Measurements from ENCODE around the gene CDA. TPM values are rescaled to one million over a fixed set of nuclear protein-coding genes. Genes with fewer than 3 reads are reported as not detected.

CDA gene
- total and polyA plus RNA-seq, 8 donors = 1.3 to 8.4 (median 6.0) TPM; not detected in 5

DNA sequence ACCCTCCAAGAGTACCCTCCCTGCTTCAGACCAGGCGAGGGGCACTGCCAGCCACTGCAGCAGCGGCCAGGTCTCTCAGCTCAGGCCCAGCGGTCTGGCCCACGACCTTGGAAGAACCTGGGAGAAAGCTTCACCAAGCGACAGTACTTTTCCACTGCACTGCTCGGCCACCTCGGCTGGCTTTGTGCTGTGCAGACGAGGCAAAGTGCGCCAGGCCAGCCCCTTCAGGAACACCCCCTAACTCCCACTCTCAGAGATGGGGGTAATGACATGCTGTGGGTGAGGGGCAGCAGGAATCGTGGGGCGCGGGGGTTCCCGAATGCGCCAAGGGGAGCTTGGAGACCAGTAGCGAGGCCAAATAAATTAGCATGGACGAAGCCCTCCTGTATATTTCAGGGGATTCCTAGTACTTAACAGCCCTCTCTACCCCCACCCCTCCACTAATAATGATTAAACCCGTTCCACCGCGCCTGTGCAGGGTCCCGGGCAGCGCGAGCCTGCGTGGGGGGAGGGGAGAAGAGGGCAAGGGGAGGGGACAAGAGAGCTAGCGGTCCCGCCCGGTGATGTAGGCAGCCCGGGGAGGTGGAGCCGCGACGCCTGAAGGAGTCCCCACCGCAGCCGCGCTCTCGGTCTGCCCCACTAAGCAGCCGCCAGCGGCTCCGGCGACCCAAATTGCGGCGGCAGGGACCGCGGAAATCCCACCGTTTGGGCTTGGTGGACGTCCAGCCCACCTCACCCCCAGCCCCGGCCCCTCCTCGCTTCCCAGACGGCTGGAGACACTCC lies 36.8 kb upstream of the CDA start, which contains the start of gene FAM43B:
TSS of gene FAM43B (plus strand) at position 629 of the 783 bp plus-strand sequence. CDS start 401 bp downstream, outside the sequence.
- peak in 1 of 2 donors; percentile 89 for DNase-seq
- intact Hi-C loops (cut with DNase I; ENCODE audit: low total_unique reads) = no loop called here
- H3K9me3 ChIP-seq = no peaks in the 10 kb centered on the region
- WGBS, 5 donors = 2 to 5% (median 4%) methylated on average over 26 to 47 of the region's 47 CpGs
- peaks cover 14 to 37% (median 21%) of the 10 kb centered on the region in 4 donors for H3K4me1 ChIP-seq
- H3K36me3 ChIP-seq = no peaks in the 10 kb centered on the region
- H3K4me3 ChIP-seq = peak within 1 kb of the TSS; percentile 20 to 42 (median 30)
- peaks cover 13 to 98% (median 47%) of the 10 kb centered on the region in 3 donors for H3K27me3 ChIP-seq
- TF ChIP-seq POLR2A (IDR thresholded peaks at IDR 0.05) (no peak), EP300 (IDR thresholded peaks at IDR 0.05) (no peak), POLR2AphosphoS5 (IDR thresholded peaks at IDR 0.05) (no peak)
- TF ChIP-seq, protein P1, sequence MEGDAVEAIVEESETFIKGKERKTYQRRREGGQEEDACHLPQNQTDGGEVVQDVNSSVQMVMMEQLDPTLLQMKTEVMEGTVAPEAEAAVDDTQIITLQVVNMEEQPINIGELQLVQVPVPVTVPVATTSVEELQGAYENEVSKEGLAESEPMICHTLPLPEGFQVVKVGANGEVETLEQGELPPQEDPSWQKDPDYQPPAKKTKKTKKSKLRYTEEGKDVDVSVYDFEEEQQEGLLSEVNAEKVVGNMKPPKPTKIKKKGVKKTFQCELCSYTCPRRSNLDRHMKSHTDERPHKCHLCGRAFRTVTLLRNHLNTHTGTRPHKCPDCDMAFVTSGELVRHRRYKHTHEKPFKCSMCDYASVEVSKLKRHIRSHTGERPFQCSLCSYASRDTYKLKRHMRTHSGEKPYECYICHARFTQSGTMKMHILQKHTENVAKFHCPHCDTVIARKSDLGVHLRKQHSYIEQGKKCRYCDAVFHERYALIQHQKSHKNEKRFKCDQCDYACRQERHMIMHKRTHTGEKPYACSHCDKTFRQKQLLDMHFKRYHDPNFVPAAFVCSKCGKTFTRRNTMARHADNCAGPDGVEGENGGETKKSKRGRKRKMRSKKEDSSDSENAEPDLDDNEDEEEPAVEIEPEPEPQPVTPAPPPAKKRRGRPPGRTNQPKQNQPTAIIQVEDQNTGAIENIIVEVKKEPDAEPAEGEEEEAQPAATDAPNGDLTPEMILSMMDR (IDR thresholded peaks at IDR 0.05) = no peak
- H3K27ac ChIP-seq = peak within 1 kb of the TSS in 1 of 5 donors; percentile 13

GRCh38 chr1:20552728-20553445 lies 36.0 kb upstream of the CDA start:
- Histone ChIP-seq H3K27ac (peak overlapping the region in 1 of 5 donors; percentile 13), H3K4me1 (peaks cover 14 to 37% (median 21%) of the 10 kb centered on the region in 4 donors), H3K9me3 (no peaks in the 10 kb centered on the region), H3K36me3 (no peaks in the 10 kb centered on the region), H3K27me3 (peaks cover 13 to 96% (median 47%) of the 10 kb centered on the region in 3 donors), H3K4me3 (peak overlapping the region; percentile 20 to 42 (median 30))
- TF ChIP-seq, protein P1 (IDR thresholded peaks at IDR 0.05) = no peak
- TF ChIP-seq POLR2A (IDR thresholded peaks at IDR 0.05) = no peak
- TF ChIP-seq EP300 (IDR thresholded peaks at IDR 0.05) = no peak
- TF ChIP-seq POLR2AphosphoS5 (IDR thresholded peaks at IDR 0.05) = no peak
- WGBS, 5 donors = 3 to 5% (median 4%) methylated on average over 17 to 82 of the region's 82 CpGs
- peak in 1 of 2 donors; percentile 32 for DNase-seq
- intact Hi-C loops (cut with DNase I; ENCODE audit: low total_unique reads) = no loop called here

DNA sequence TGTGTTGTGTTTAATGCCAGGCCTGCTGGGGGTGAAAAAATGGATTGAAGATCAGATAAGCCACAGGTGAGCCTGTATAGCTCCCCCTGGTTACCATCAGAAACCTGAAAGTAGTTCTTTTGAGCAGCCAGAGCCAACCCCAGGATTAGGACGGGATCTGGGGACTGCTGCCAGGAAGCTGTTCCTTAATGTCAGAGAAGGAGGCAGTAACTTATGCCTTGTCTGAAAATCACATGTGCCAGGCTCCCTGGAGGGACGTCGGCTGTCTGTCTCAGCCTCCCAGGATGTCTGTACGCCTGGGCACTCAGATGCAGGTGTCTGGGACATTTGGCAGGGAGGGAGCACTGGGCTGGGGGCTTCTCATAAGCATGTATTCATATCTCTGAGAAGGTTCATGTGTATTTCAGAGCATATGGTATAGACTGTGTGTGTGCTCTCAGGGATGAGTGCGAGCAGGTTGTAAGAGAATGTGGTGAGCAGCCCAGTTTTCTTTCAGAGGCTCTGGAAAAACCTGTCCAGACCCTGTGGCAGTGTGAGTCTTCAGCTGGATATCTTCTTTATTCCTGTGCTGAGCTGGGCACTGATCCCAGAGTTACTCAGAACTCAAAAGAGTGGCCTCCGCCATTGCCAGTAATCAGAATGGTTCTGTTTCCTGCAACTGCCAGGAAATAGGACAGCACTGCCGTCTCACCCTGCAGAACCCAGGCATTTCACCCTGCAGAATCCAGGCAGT lies 33.7 kb upstream of the CDA start:
- peak in 1 of 2 donors; percentile 29 for DNase-seq
- no peak overlapping the region for H3K27ac ChIP-seq
- H3K9me3 ChIP-seq = no peaks in the 10 kb centered on the region
- intact Hi-C loops (cut with DNase I; ENCODE audit: low total_unique reads) = no loop called here
- TF ChIP-seq POLR2A (IDR thresholded peaks at IDR 0.05) (no peak), EP300 (IDR thresholded peaks at IDR 0.05) (no peak), POLR2AphosphoS5 (IDR thresholded peaks at IDR 0.05) (no peak)
- TF ChIP-seq, protein P1 (IDR thresholded peaks at IDR 0.05) = no peak
- no peak overlapping the region for H3K4me3 ChIP-seq
- peaks cover 14 to 37% (median 21%) of the 10 kb centered on the region in 4 donors for H3K4me1 ChIP-seq
- peaks cover 13 to 91% (median 44%) of the 10 kb centered on the region in 3 donors for H3K27me3 ChIP-seq
- 53 to 70% (median 62%) methylated on average over 6 to 7 of the region's 7 CpGs for WGBS, 5 donors
- no peaks in the 10 kb centered on the region for H3K36me3 ChIP-seq

DNA sequence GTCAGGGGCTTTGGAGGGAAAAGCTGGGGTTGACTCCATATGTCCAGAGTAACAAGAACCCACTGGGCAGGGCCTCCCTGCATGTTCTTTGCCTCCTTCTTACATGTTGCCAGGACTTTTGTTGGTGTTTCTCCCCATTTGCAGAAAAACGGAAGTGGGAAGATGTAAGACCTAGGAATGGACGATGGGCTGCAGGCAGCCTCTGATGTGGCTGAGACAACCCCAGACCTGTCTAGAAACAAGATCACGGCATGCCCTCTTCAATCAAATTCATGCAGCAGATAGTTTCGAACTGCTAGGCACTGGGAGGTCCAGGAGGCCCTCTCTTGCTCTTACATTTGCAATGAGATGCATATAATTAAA lies 33.2 kb upstream of the CDA start:
- Histone ChIP-seq H3K4me1 (peaks cover 14 to 37% (median 21%) of the 10 kb centered on the region in 4 donors), H3K27me3 (peaks cover 13 to 90% (median 44%) of the 10 kb centered on the region in 3 donors), H3K36me3 (no peaks in the 10 kb centered on the region), H3K9me3 (no peaks in the 10 kb centered on the region), H3K4me3 (no peak overlapping the region), H3K27ac (no peak overlapping the region)
- DNase-seq = no peak
- 72 to 85% (median 76%) methylated on average over 4 of the region's 4 CpGs for WGBS, 5 donors
- TF ChIP-seq POLR2A (IDR thresholded peaks at IDR 0.05) (no peak), EP300 (IDR thresholded peaks at IDR 0.05) (no peak)
- TF ChIP-seq, protein P1 (IDR thresholded peaks at IDR 0.05) = no peak
- intact Hi-C loops (cut with DNase I; ENCODE audit: low total_unique reads) = no loop called here

All from stomach (tissue), 9 donors.